Transverse colon (tissue), 4 donors: ENCODE data around the gene SIN3A. TPM values are rescaled to one million over a fixed set of nuclear protein-coding genes. Genes with fewer than 3 reads are reported as not detected.
A peak's percentile ranks its signal among the peaks of the same experiment; 100 is the strongest.
"Not testable (repeated sequence)": the region's sequence is repeated elsewhere in the genome, so short reads cannot be mapped to it uniquely, and the experiment has no call there.

Experiments
- DNase-seq: peaks from one replicate; pipeline ENCODE4 v3.0.0-alpha.2; 2019
- H3K27ac ChIP-seq, 4 donors: fragments of 200-600 bp; sonication (generic); 2 replicates each; pipeline ENCODE4 v1.5.1; 2016 to 2018; ENCODE audit warnings: inconsistent platforms in 4 of 4
- H3K27me3 ChIP-seq: fragments of 200-600 bp; sonication (generic); 2 replicates; pipeline ENCODE4 v1.5.1; 2017; ENCODE audit warnings: inconsistent platforms
- H3K36me3 ChIP-seq, 4 donors: fragments of 200-600 bp; sonication (generic); 2 replicates each; pipeline ENCODE4 v1.5.1; 2017 to 2019; ENCODE audit warnings: inconsistent platforms in 4 of 4
- H3K4me1 ChIP-seq, 4 donors: fragments of 200-600 bp; sonication (generic); 2 replicates each; pipeline ENCODE4 v1.5.1; 2017 to 2020; ENCODE audit warnings: inconsistent platforms in 4 of 4
- H3K4me3 ChIP-seq, 4 donors: fragments of 200-600 bp; sonication (generic); 1 replicate in 1 of 4; 2 replicates in 3 of 4; pipeline versions ENCODE4 v1.5.1 to v1.6.1; 2017 to 2019; ENCODE audit warnings: inconsistent platforms in 4 of 4
- H3K9me3 ChIP-seq, 2 donors: fragments of 200-600 bp; sonication (generic); 2 replicates each; pipeline ENCODE4 v1.5.1; 2017 to 2019; ENCODE audit warnings: inconsistent platforms in 2 of 2
- CTCF ChIP-seq, 5 experiments: fragments of 200-600 bp in 3 of 5; fragments of 450-650 bp in 2 of 5; sonication (generic) in 3 of 5; IDR thresholded peaks; 1 replicate in 2 of 5; 2 replicates in 3 of 5; pipeline ENCODE4 v1.5.1; 2016 to 2017; ENCODE audit warnings: antibody characterized with exemption in 5 of 5, inconsistent platforms in 3 of 5, mild to moderate bottlenecking in 2 of 5, moderate library complexity in 1 of 5
- EP300 ChIP-seq: sonication (generic); formaldehyde crosslinking; IDR thresholded peaks from one replicate; pipeline ENCODE4 v1.6.1; 2017; ENCODE audit warnings: antibody characterized with exemption, low read depth
- POLR2A ChIP-seq: fragments of 450-650 bp; IDR thresholded peaks from one replicate; pipeline ENCODE4 v1.6.1; 2016; ENCODE audit warnings: antibody characterized with exemption, mild to moderate bottlenecking, moderate library complexity
- POLR2AphosphoS5 ChIP-seq, 3 donors: sonication (generic); formaldehyde crosslinking; IDR thresholded peaks; one replicate each; pipeline ENCODE4 v1.6.1; 2016; ENCODE audit warnings: antibody characterized with exemption in 3 of 3
- WGBS, 2 donors: methylation state at CpG; one replicate each; pipeline ENCODE4 v1.1.5; 2018; ENCODE audit warnings: low coverage in 1 of 2; 5-methylcytosine and 5-hydroxymethylcytosine counted together
- in situ Hi-C, 4 donors: fragments of 200-750 bp; cut with MboI; loops; one replicate each; pipeline versions ENCODE4 v1.15.0 to v1.15.1; 2017; ENCODE audit warnings: low sequenced_read_pairs in 3 of 4, low pct_ligation_motif_present in 1 of 4, low pct_unique_long_range_greater_than_20kb in 1 of 4
- intact Hi-C: fragments of 100-400 bp; cut with DNase I; formaldehyde crosslinking; loops from one replicate; pipeline ENCODE4 v1.15.1; 2023; ENCODE audit warnings: low total_unique reads
- total RNA-seq, 4 donors: library from RNA; depleted of rRNA; stranded (reverse); fragments of >200 nt; gene quantifications; one replicate each; pipeline ENCODE4 v1.1.0, GENCODE V29; 2016

SIN3A gene
- total RNA-seq, 4 donors from 2014 or later = 39.3 to 88.0 (median 72.6) TPM

GRCh38 chr15:75479670-75480069 is 28.2 kb upstream of the SIN3A start:
- TF ChIP-seq EP300 = no peak
- TF ChIP-seq CTCF (IDR thresholded peaks at IDR 0.05) = no peak
- TF ChIP-seq POLR2AphosphoS5 (IDR thresholded peaks at IDR 0.05) = no peak
- no peak for TF ChIP-seq POLR2A
- no peak for DNase-seq
- no peaks in the 10 kb centered on the region for H3K9me3 ChIP-seq
- H3K4me3 ChIP-seq = no peak overlapping the region
- no peak overlapping the region for H3K27ac ChIP-seq
- in situ Hi-C loops (no loop called here), intact Hi-C loops (no loop called here)
- no peaks in the 10 kb centered on the region for H3K27me3 ChIP-seq
- 97 to 100% methylated on average over 2 of the region's 2 CpGs for WGBS, 2 donors
- H3K4me1 ChIP-seq = no peaks in the 10 kb centered on the region
- peaks cover 0 to 6% (median 2%) of the 10 kb centered on the region in 4 donors for H3K36me3 ChIP-seq

GRCh38 chr15:75477094-75477493 is 25.6 kb upstream of the SIN3A start:
- H3K27me3 ChIP-seq, H3K4me1 ChIP-seq, H3K27ac ChIP-seq, H3K4me3 ChIP-seq, in situ Hi-C loops, intact Hi-C loops, H3K9me3 ChIP-seq, DNase-seq: not testable (repeated sequence)
- peaks cover 0 to 18% (median 6%) of the 10 kb centered on the region in 4 donors for H3K36me3 ChIP-seq
- 96 to 100% methylated on average over 1 to 5 of the region's 5 CpGs for WGBS, 2 donors

- Histone ChIP-seq H3K36me3 (peaks cover 0 to 51% (median 19%) of the 10 kb centered on the region in 4 donors), H3K9me3 (no peaks in the 10 kb centered on the region), H3K4me3 (no peak overlapping the region), H3K27me3 (no peaks in the 10 kb centered on the region), H3K4me1 (no peaks in the 10 kb centered on the region), H3K27ac (no peak overlapping the region)
- intact Hi-C loops = no loop called here
- WGBS, 2 donors = 96% methylated on average over 2 of the region's 2 CpGs; no CpG with 5 or more reads in 1 of the 2 donors
- TF ChIP-seq POLR2A = no peak
- no peak for TF ChIP-seq EP300
- in situ Hi-C loops = no loop called here
- no peak for DNase-seq
These were observed 17.6 kb upstream of the SIN3A start for GRCh38 chr15:75468913-75469598.

GRCh38 chr15:75460646-75461045 is 9.2 kb upstream of the SIN3A start:
- Histone ChIP-seq H3K4me1 (peaks cover 0 to 17% (median 10%) of the 10 kb centered on the region in 4 donors), H3K27ac (peak overlapping the region in 3 of 4 donors; percentile 19 to 36 (median 33)), H3K9me3 (no peaks in the 10 kb centered on the region), H3K27me3 (no peaks in the 10 kb centered on the region), H3K36me3 (no peaks in the 10 kb centered on the region), H3K4me3 (no peak overlapping the region)
- WGBS, 2 donors = 28 to 81% methylated on average over 3 to 4 of the region's 4 CpGs
- peak; percentile 48 for DNase-seq
- in situ Hi-C loops (no loop called here), intact Hi-C loops (no loop called here)
- TF ChIP-seq EP300 (no peak), CTCF (IDR thresholded peaks at IDR 0.05) (no peak), POLR2A (no peak), POLR2AphosphoS5 (IDR thresholded peaks at IDR 0.05) (no peak)

GRCh38 chr15:75459581-75459980 is 8.1 kb upstream of the SIN3A start:
- Histone ChIP-seq H3K36me3 (no peaks in the 10 kb centered on the region), H3K4me3 (no peak overlapping the region), H3K9me3 (no peaks in the 10 kb centered on the region), H3K27ac (no peak overlapping the region), H3K4me1 (peaks cover 0 to 17% (median 10%) of the 10 kb centered on the region in 4 donors), H3K27me3 (no peaks in the 10 kb centered on the region)
- in situ Hi-C loops = loop anchor here in 1 of 4 donors (10.0 kb wide), 1 partner anchor 95 kb away; the partner anchor contains the start of gene MAN2C1
- TF ChIP-seq EP300 = no peak
- no peak for TF ChIP-seq POLR2A
- TF ChIP-seq CTCF (IDR thresholded peaks at IDR 0.05) = no peak
- no peak for TF ChIP-seq POLR2AphosphoS5 (IDR thresholded peaks at IDR 0.05)
- intact Hi-C loops = loop anchor here (5.0 kb wide), 1 partner anchor 118 kb away; the partner anchor contains the start of gene PTPN9
- 40 to 90% methylated on average over 1 of the region's 1 CpG for WGBS, 2 donors
- DNase-seq = no peak
